Loucy (cell line): Measurements from ENCODE around the gene DSCAM.
"Not testable (repeated sequence)": the region's sequence is repeated elsewhere in the genome, so short reads cannot be mapped to it uniquely, and the experiment has no call there.

Experiments
- H2AFZ ChIP-seq: fragments of 200-600 bp; sonication (generic); 2 replicates; pipeline ENCODE4 v1.6.0; 2016; ENCODE audit warnings: antibody characterized with exemption, mild to moderate bottlenecking, low read length, moderate library complexity
- H3F3A ChIP-seq: fragments of 200-600 bp; 2 replicates; pipeline ENCODE4 v1.6.0; 2016; ENCODE audit warnings: antibody characterized with exemption, low read depth, mild to moderate bottlenecking
- H3K27me3 ChIP-seq: fragments of 200-600 bp; sonication (generic); 2 replicates; pipeline ENCODE4 v1.6.1; 2014; ENCODE audit warnings: low read length, mild to moderate bottlenecking; ENCODE audit not compliant: insufficient read depth, poor library complexity, severe bottlenecking
- H3K36me3 ChIP-seq: fragments of 200-600 bp; sonication (generic); 2 replicates; pipeline ENCODE4 v1.6.1; 2016; ENCODE audit warnings: low read length; ENCODE audit not compliant: insufficient read depth
- H3K4me1 ChIP-seq: fragments of 200-600 bp; sonication (generic); 2 replicates; pipeline ENCODE4 v1.5.1; 2014; ENCODE audit warnings: low read length, mild to moderate bottlenecking; ENCODE audit not compliant: insufficient read depth, poor library complexity, severe bottlenecking
- H3K4me2 ChIP-seq: fragments of 200-600 bp; sonication (generic); 2 replicates; pipeline ENCODE4 v1.6.0; 2014; ENCODE audit warnings: antibody characterized with exemption, low read length, low read depth, mild to moderate bottlenecking; ENCODE audit not compliant: poor library complexity, severe bottlenecking
- H3K4me3 ChIP-seq: fragments of 200-600 bp; sonication (generic); 2 replicates; pipeline ENCODE4 v1.5.1; 2014; ENCODE audit warnings: low read length, mild to moderate bottlenecking, mixed read lengths; ENCODE audit not compliant: poor library complexity, severe bottlenecking
- H3K79me2 ChIP-seq: fragments of 200-600 bp; sonication (generic); 2 replicates; pipeline ENCODE4 v1.6.1; 2014; ENCODE audit warnings: low read length; ENCODE audit not compliant: insufficient read depth
- H3K9ac ChIP-seq: fragments of 200-600 bp; sonication (generic); 2 replicates; pipeline ENCODE4 v1.6.0; 2014; ENCODE audit warnings: mild to moderate bottlenecking, low read depth, low read length, moderate library complexity; ENCODE audit not compliant: poor library complexity, severe bottlenecking
- H3K9me2 ChIP-seq: fragments of 200-600 bp; sonication (generic); replicated peaks from 2 replicates; pipeline ENCODE4 v1.6.1; 2016; ENCODE audit warnings: low read depth, low read length, mixed read lengths
- H3K9me3 ChIP-seq: fragments of 200-600 bp; sonication (generic); 2 replicates; pipeline ENCODE4 v1.6.1; 2014; ENCODE audit warnings: mild to moderate bottlenecking, antibody characterized with exemption, low read length, low read depth; ENCODE audit not compliant: insufficient read depth
- H4K20me1 ChIP-seq: fragments of 200-600 bp; sonication (generic); 2 replicates; pipeline ENCODE4 v1.6.0; 2014; ENCODE audit warnings: antibody characterized with exemption, low read length, mild to moderate bottlenecking; ENCODE audit not compliant: insufficient read depth, poor library complexity, severe bottlenecking
- EZH2phosphoT487 ChIP-seq: fragments of 200-600 bp; IDR thresholded peaks from 2 replicates; pipeline ENCODE4 v1.6.1; 2018; ENCODE audit warnings: antibody characterized with exemption, mild to moderate bottlenecking, moderate library complexity, borderline replicate concordance
- TF ChIP-seq, protein P1 (sequence below): fragments of 200-600 bp; sonication (generic); conservative IDR thresholded peaks from 2 replicates; pipeline ENCODE4 v1.5.1; 2014; ENCODE audit warnings: mild to moderate bottlenecking, antibody characterized with exemption, low read length

DSCAM gene

GRCh38 chr21:40447016-40447415 is 399.9 kb downstream of the DSCAM start:
- Histone ChIP-seq H4K20me1 (no peaks in the 10 kb centered on the region), H3K27me3 (no peaks in the 10 kb centered on the region)

GRCh38 chr21:40445349-40445921 is 401.5 kb downstream of the DSCAM start:
- no peaks in the 10 kb centered on the region for H3K27me3 ChIP-seq
- no peaks in the 10 kb centered on the region for H3K9me2 ChIP-seq
- no peaks in the 10 kb centered on the region for H3K4me1 ChIP-seq
- no peaks in the 10 kb centered on the region for H3K79me2 ChIP-seq
- TF ChIP-seq, protein P1, sequence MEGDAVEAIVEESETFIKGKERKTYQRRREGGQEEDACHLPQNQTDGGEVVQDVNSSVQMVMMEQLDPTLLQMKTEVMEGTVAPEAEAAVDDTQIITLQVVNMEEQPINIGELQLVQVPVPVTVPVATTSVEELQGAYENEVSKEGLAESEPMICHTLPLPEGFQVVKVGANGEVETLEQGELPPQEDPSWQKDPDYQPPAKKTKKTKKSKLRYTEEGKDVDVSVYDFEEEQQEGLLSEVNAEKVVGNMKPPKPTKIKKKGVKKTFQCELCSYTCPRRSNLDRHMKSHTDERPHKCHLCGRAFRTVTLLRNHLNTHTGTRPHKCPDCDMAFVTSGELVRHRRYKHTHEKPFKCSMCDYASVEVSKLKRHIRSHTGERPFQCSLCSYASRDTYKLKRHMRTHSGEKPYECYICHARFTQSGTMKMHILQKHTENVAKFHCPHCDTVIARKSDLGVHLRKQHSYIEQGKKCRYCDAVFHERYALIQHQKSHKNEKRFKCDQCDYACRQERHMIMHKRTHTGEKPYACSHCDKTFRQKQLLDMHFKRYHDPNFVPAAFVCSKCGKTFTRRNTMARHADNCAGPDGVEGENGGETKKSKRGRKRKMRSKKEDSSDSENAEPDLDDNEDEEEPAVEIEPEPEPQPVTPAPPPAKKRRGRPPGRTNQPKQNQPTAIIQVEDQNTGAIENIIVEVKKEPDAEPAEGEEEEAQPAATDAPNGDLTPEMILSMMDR: no peak
- TF ChIP-seq EZH2phosphoT487: no peak
- no peak overlapping the region for H3K4me3 ChIP-seq
- H4K20me1 ChIP-seq: no peaks in the 10 kb centered on the region
- H3K36me3 ChIP-seq: no peaks in the 10 kb centered on the region
- no peak overlapping the region for H2AFZ ChIP-seq
- H3F3A ChIP-seq: no peaks in the 10 kb centered on the region
- H3K4me2 ChIP-seq: no peak overlapping the region
- H3K9ac ChIP-seq: no peak overlapping the region
- H3K9me3 ChIP-seq: peaks cover 6% of the 10 kb centered on the region; the same call in 1 of the 2 replicates

More at GRCh38 chr21:40447016-40447415, 399.9 kb downstream of the DSCAM start:
- Histone ChIP-seq H3K36me3 (no peaks in the 10 kb centered on the region), H3K9me2 (no peaks in the 10 kb centered on the region), H3K4me2 (no peak overlapping the region), H3K9me3 (peaks cover 6% of the 10 kb centered on the region; the same call in 1 of the 2 replicates), H3K4me3 (no peak overlapping the region), H3K4me1 (no peaks in the 10 kb centered on the region), H3K79me2 (no peaks in the 10 kb centered on the region), H3K9ac (no peak overlapping the region), H3F3A (no peaks in the 10 kb centered on the region), H2AFZ (no peak overlapping the region)
- TF ChIP-seq, protein P1: no peak
- TF ChIP-seq EZH2phosphoT487: no peak

GRCh38 chr21:40439581-40439980 is 407.4 kb downstream of the DSCAM start:
- H2AFZ ChIP-seq, H3K9me3 ChIP-seq, H3K4me1 ChIP-seq, H3K4me2 ChIP-seq, H3K9me2 ChIP-seq, H3K36me3 ChIP-seq, H3F3A ChIP-seq, H3K9ac ChIP-seq, H4K20me1 ChIP-seq, H3K79me2 ChIP-seq, H3K27me3 ChIP-seq, H3K4me3 ChIP-seq: not testable (repeated sequence)

DNA sequence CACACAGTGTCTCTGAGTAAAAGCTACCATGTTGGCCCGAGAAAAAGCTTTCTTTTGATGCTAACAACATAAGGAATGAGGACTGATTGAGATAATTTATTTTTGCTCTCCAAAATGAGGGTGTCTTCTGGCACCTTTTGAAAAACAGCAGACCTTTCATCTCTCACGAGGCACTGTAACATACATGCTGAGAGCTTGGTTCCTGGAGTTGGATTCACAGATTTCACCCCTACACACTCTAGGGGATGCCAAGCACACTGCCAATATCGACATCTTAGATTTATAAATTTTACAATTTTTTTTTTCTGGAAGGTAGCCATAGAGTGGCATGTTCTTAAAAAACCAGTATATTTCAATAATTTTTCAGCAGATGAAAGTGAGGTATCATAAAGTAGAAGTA is 408.3 kb downstream of the DSCAM start:
- Histone ChIP-seq H4K20me1 (no peaks in the 10 kb centered on the region), H3K9ac (no peak overlapping the region), H3K4me3 (no peak overlapping the region), H3K36me3 (no peaks in the 10 kb centered on the region), H3K4me2 (no peak overlapping the region), H2AFZ (no peak overlapping the region), H3K27me3 (no peaks in the 10 kb centered on the region), H3K9me3 (peaks cover 6% of the 10 kb centered on the region; the same call in 1 of the 2 replicates), H3K79me2 (no peaks in the 10 kb centered on the region), H3K9me2 (no peaks in the 10 kb centered on the region), H3K4me1 (no peaks in the 10 kb centered on the region), H3F3A (no peaks in the 10 kb centered on the region)
- TF ChIP-seq, protein P1: no peak
- TF ChIP-seq EZH2phosphoT487: no peak
